CD4-positive, alpha-beta T cell treated with Interleukin-4 for 1 hour (primary cell): ENCODE data around the gene EDEM3.
"Not testable (repeated sequence)": the region's sequence is repeated elsewhere in the genome, so short reads cannot be mapped to it uniquely, and the experiment has no call there.

ENCODE experiments used
- DNase-seq, 2 donors: peaks; one replicate each; pipeline ENCODE4 v3.0.0-alpha.2; 2020 to 2022

The EDEM3 gene

GRCh38 chr1:184739070-184739469 is 15.6 kb downstream of the EDEM3 start:
- no peak for DNase-seq

- DNase-seq: no peak
These were observed 19.7 kb downstream of the EDEM3 start for GRCh38 chr1:184734980-184735379.

GRCh38 chr1:184724843-184725242 is 29.8 kb downstream of the EDEM3 start:
- no peak for DNase-seq

GRCh38 chr1:184716158-184716557 is 38.5 kb downstream of the EDEM3 start:
- DNase-seq: no peak

GRCh38 chr1:184709418-184709817 is 45.2 kb downstream of the EDEM3 start:
- DNase-seq: no peak

GRCh38 chr1:184708084-184708676 is 46.5 kb downstream of the EDEM3 start:
- DNase-seq: no peak

GRCh38 chr1:184705271-184705670 is 49.4 kb downstream of the EDEM3 start:
- DNase-seq: no peak

- DNase-seq: no peak
These were observed 52.8 kb downstream of the EDEM3 start for GRCh38 chr1:184701816-184702215.

GRCh38 chr1:184698969-184699368 is 55.7 kb downstream of the EDEM3 start:
- DNase-seq: no peak

- DNase-seq: no peak
These were observed 56.6 kb downstream of the EDEM3 start for GRCh38 chr1:184698016-184698415.

- no peak for DNase-seq
These were observed 58.3 kb downstream of the EDEM3 start for GRCh38 chr1:184696403-184696802.

GRCh38 chr1:184695023-184695422 is 59.6 kb downstream of the EDEM3 start:
- DNase-seq: no peak

GRCh38 chr1:184693011-184693410 is 61.6 kb downstream of the EDEM3 start:
- DNase-seq: no peak

GRCh38 chr1:184691719-184692324 is 62.8 kb downstream of the EDEM3 start:
- DNase-seq: no peak

- no peak for DNase-seq
These were observed 68.1 kb downstream of the EDEM3 start for GRCh38 chr1:184686540-184686939.

GRCh38 chr1:184685116-184685515 is 69.5 kb downstream of the EDEM3 start:
- DNase-seq: no peak

GRCh38 chr1:184684285-184685074 is 70.2 kb downstream of the EDEM3 start:
- DNase-seq: no peak

GRCh38 chr1:184682956-184683355 is 71.7 kb downstream of the EDEM3 start:
- no peak for DNase-seq

- not testable (repeated sequence) for DNase-seq
These were observed 73.9 kb downstream of the EDEM3 start for GRCh38 chr1:184680611-184681225.

GRCh38 chr1:184679472-184679871 is 75.2 kb downstream of the EDEM3 start:
- DNase-seq: not testable (repeated sequence)

- DNase-seq: no peak
These were observed 77.3 kb downstream of the EDEM3 start for GRCh38 chr1:184677344-184677743.

GRCh38 chr1:184673305-184673704 is 81.4 kb downstream of the EDEM3 start:
- DNase-seq: no peak

- no peak for DNase-seq
These were observed 82.5 kb downstream of the EDEM3 start for GRCh38 chr1:184672013-184672726.
